ENCODE measurements around the gene PDCD1LG2. TPM values are rescaled to one million over a fixed set of nuclear protein-coding genes. Genes with fewer than 3 reads are reported as not detected.
A peak's percentile ranks its signal among the peaks of the same experiment; 100 is the strongest.

PDCD1LG2 gene
- total RNA-seq, 2 experiments from 2014 or later: 0.44 to 1.0 TPM

DNA sequence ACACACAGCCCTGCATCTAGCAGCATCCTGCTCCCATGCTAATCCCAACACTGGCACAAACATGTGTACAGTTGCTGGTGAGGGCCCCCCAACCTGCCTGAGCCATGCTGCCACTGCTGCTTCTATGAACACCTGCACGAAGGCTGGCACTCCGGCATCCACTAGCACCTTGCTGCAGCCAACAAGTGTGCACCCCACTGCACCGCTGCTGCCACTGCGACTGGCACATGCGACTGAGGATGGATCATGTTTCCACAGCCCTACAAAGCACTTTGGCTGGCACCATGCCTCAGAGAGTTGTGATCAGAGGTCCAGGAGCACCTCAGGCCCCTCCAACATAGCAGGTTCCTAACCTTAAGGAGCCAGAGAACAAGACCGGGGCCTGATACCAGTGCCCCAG lies 7.8 kb upstream of the PDCD1LG2 start:
- DNase-seq (no peak), ATAC-seq (ENCODE audit: low read depth) (no peak)
- POLR2A ChIA-PET: no interaction called here
- Mint-ChIP-seq H3K9me3 (peaks cover 10% of the 10 kb centered on the region), H3K4me1 (peaks cover 3% of the 10 kb centered on the region), H3K36me3 (peaks cover 11% of the 10 kb centered on the region), H3K4me3 (no peak overlapping the region), H3K27me3 (peaks cover 2% of the 10 kb centered on the region), H3K27ac (no peak overlapping the region)

- H3K4me3 Mint-ChIP-seq: peak overlapping the region; percentile 80
- ATAC-seq (ENCODE audit: low read depth): no peak
- DNase-seq: no peak
- peaks cover 3% of the 10 kb centered on the region for H3K36me3 Mint-ChIP-seq
- POLR2A ChIA-PET: no interaction called here
- peaks cover 28% of the 10 kb centered on the region for H3K4me1 Mint-ChIP-seq
- H3K9me3 Mint-ChIP-seq: peaks cover 6% of the 10 kb centered on the region
- peaks cover 2% of the 10 kb centered on the region for H3K27me3 Mint-ChIP-seq
- peak overlapping the region; percentile 94 for H3K27ac Mint-ChIP-seq
These were observed 758 bp upstream of the PDCD1LG2 start for GRCh38 chr9:5509573-5509972.

DNA sequence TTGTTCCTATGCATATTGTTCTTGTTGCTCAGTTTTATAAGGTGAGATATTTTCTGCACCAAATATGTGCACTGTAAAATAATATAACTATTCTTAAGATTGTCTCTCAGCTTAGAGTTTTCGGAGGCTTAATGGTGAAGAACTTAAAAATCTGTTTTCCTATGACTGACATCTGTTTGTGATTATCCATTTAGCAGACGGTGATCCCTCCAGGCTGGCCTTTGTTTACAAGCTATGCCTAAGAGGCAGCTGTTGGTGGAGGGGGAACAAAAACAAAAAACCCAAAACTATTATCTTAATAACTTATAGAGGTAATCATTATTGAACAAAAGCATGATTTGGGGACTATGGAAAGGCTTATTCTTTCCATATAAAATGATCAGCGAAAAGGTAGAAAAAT lies 658 bp downstream of the PDCD1LG2 start:
- ATAC-seq (ENCODE audit: low read depth) (no peak), DNase-seq (no peak)
- H3K36me3 Mint-ChIP-seq: peaks cover 2% of the 10 kb centered on the region
- peak overlapping the region; percentile 80 for H3K4me3 Mint-ChIP-seq
- POLR2A ChIA-PET: interaction anchor here (0.7 kb wide), 1 partner anchor 61 kb away, joined by 3 read pairs; the partner anchor contains the start of gene CD274
- H3K4me1 Mint-ChIP-seq: peaks cover 27% of the 10 kb centered on the region
- no peaks in the 10 kb centered on the region for H3K27me3 Mint-ChIP-seq
- H3K27ac Mint-ChIP-seq: peak overlapping the region; percentile 94
- peaks cover 2% of the 10 kb centered on the region for H3K9me3 Mint-ChIP-seq

- Mint-ChIP-seq H3K9me3 (peaks cover 2% of the 10 kb centered on the region), H3K36me3 (peaks cover 2% of the 10 kb centered on the region), H3K27ac (peak overlapping the region; percentile 13), H3K4me1 (peaks cover 27% of the 10 kb centered on the region), H3K27me3 (no peaks in the 10 kb centered on the region), H3K4me3 (peak overlapping the region; percentile 36)
- no peak for DNase-seq
- POLR2A ChIA-PET: no interaction called here
- ATAC-seq (ENCODE audit: low read depth): no peak
These were observed 1.1 kb downstream of the PDCD1LG2 start for GRCh38 chr9:5511476-5511875.

- Mint-ChIP-seq H3K9me3 (peaks cover 2% of the 10 kb centered on the region), H3K27me3 (no peaks in the 10 kb centered on the region), H3K36me3 (peaks cover 2% of the 10 kb centered on the region), H3K27ac (peak overlapping the region; percentile 13), H3K4me3 (peak overlapping the region; percentile 8), H3K4me1 (peaks cover 27% of the 10 kb centered on the region)
- POLR2A ChIA-PET: no interaction called here
- ATAC-seq (ENCODE audit: low read depth) (no peak), DNase-seq (no peak)
These were observed 1.7 kb downstream of the PDCD1LG2 start for GRCh38 chr9:5511935-5512580.

GRCh38 chr9:5512658-5513452 lies 2.5 kb downstream of the PDCD1LG2 start:
- peaks cover 3% of the 10 kb centered on the region for H3K9me3 Mint-ChIP-seq
- ATAC-seq (ENCODE audit: low read depth): no peak
- POLR2A ChIA-PET: no interaction called here
- DNase-seq: no peak
- no peaks in the 10 kb centered on the region for H3K27me3 Mint-ChIP-seq
- no peak overlapping the region for H3K27ac Mint-ChIP-seq
- H3K4me3 Mint-ChIP-seq: no peak overlapping the region
- peaks cover 29% of the 10 kb centered on the region for H3K4me1 Mint-ChIP-seq
- peaks cover 2% of the 10 kb centered on the region for H3K36me3 Mint-ChIP-seq

DNA sequence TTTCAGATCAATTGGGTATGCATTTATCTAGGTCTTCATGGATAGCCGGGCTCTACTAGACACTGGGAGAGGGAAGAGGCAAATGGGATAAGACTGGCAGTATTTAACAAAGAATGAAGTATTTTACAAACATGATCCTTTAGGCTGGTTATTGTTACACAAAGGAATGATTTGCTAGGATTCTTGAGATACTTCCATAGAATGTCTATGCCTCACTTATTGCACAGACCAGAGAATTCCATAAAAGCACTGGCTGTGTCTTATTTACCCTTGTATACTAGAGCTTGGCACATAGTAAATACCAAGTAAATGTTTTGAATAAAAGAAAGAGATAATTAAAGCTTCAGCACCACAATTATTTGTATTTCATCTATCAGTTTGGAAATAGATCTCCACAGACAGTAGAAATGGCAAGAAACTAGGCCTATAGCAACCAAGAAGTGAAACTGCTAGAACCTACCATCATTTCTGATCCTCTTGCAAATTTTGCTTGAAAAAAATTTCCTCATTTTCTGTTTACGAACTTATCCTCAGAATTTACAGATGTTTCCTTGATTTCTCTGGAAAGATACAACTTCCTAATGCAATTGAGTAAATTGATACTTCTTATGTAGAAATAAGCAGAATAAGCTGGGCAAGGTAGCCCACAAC lies 3.8 kb downstream of the PDCD1LG2 start:
- POLR2A ChIA-PET: no interaction called here
- Mint-ChIP-seq H3K27ac (no peak overlapping the region), H3K4me1 (peaks cover 27% of the 10 kb centered on the region), H3K27me3 (no peaks in the 10 kb centered on the region), H3K9me3 (peaks cover 3% of the 10 kb centered on the region), H3K36me3 (peaks cover 2% of the 10 kb centered on the region), H3K4me3 (no peak overlapping the region)
- no peak for DNase-seq
- ATAC-seq (ENCODE audit: low read depth): no peak

- peaks cover 3% of the 10 kb centered on the region for H3K9me3 Mint-ChIP-seq
- no peak overlapping the region for H3K4me3 Mint-ChIP-seq
- no peaks in the 10 kb centered on the region for H3K36me3 Mint-ChIP-seq
- POLR2A ChIA-PET: no interaction called here
- no peak overlapping the region for H3K27ac Mint-ChIP-seq
- peaks cover 25% of the 10 kb centered on the region for H3K4me1 Mint-ChIP-seq
- DNase-seq: no peak
- ATAC-seq (ENCODE audit: low read depth): no peak
- no peaks in the 10 kb centered on the region for H3K27me3 Mint-ChIP-seq
These were observed 4.4 kb downstream of the PDCD1LG2 start for GRCh38 chr9:5514617-5515260.

GRCh38 chr9:5515261-5515650 lies 4.9 kb downstream of the PDCD1LG2 start:
- ATAC-seq (ENCODE audit: low read depth) (no peak), DNase-seq (no peak)
- POLR2A ChIA-PET: no interaction called here
- H3K36me3 Mint-ChIP-seq: no peaks in the 10 kb centered on the region
- H3K27ac Mint-ChIP-seq: no peak overlapping the region
- peaks cover 3% of the 10 kb centered on the region for H3K9me3 Mint-ChIP-seq
- H3K27me3 Mint-ChIP-seq: no peaks in the 10 kb centered on the region
- peaks cover 21% of the 10 kb centered on the region for H3K4me1 Mint-ChIP-seq
- no peak overlapping the region for H3K4me3 Mint-ChIP-seq

DNA sequence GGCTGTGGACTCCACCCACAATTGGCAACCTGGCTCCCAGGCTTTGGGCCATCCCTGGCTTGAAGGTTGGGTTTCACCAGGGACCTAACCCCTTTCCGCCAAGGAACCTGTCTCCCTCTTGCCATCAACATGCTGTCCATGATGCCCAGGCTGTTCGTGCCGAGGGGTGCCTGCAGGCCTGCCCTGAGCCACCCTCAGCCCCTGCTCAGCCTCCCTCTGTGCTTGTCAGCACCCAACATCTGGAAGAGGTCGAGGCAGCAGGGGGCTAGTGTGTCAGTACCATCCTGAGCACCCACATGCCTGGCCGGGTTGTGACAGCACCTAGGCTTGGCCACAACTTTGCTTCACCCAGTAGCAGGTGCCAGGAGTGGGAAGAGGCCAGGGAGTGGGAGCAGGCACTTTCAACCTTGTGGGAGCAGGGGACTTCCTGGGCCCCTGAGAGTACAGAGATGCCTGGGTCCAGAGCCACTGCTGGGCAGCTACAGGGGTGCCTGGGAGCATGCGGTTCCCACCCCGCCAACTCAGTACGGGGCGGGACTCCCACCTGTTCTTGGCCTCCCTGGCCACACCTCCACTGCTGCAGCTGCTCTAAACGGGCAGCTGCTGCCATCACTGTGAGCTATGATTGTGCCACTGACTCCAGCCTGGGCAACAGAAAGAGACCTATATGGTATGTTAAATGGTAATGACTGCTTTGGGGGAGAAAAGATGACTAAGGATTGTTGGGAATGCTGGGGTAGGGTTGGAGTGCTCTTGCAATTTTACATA lies 6.3 kb downstream of the PDCD1LG2 start:
- POLR2A ChIA-PET: no interaction called here
- Mint-ChIP-seq H3K36me3 (no peaks in the 10 kb centered on the region), H3K9me3 (peaks cover 3% of the 10 kb centered on the region), H3K4me1 (peaks cover 14% of the 10 kb centered on the region), H3K27ac (no peak overlapping the region), H3K27me3 (no peaks in the 10 kb centered on the region), H3K4me3 (no peak overlapping the region)
- DNase-seq (no peak), ATAC-seq (ENCODE audit: low read depth) (no peak)

- POLR2A ChIA-PET: no interaction called here
- peaks cover 1% of the 10 kb centered on the region for H3K9me3 Mint-ChIP-seq
- H3K36me3 Mint-ChIP-seq: no peaks in the 10 kb centered on the region
- H3K27me3 Mint-ChIP-seq: no peaks in the 10 kb centered on the region
- ATAC-seq (ENCODE audit: low read depth): no peak
- H3K27ac Mint-ChIP-seq: no peak overlapping the region
- DNase-seq: no peak
- no peak overlapping the region for H3K4me3 Mint-ChIP-seq
- H3K4me1 Mint-ChIP-seq: peaks cover 10% of the 10 kb centered on the region
These were observed 8.0 kb downstream of the PDCD1LG2 start for GRCh38 chr9:5518171-5518936.

- POLR2A ChIA-PET: no interaction called here
- Mint-ChIP-seq H3K4me1 (peaks cover 10% of the 10 kb centered on the region), H3K9me3 (peaks cover 1% of the 10 kb centered on the region), H3K4me3 (no peak overlapping the region), H3K36me3 (no peaks in the 10 kb centered on the region), H3K27me3 (no peaks in the 10 kb centered on the region), H3K27ac (no peak overlapping the region)
- ATAC-seq (ENCODE audit: low read depth) (no peak), DNase-seq (no peak)
These were observed 8.6 kb downstream of the PDCD1LG2 start for GRCh38 chr9:5518937-5519319.
